HG03139 (cell line): ENCODE results near the gene IRAK1.
"Not testable (repeated sequence)": the region's sequence is repeated elsewhere in the genome, so short reads cannot be mapped to it uniquely, and the experiment has no call there.

ENCODE experiments used
- ATAC-seq: cut with Tn5 transposase; IDR thresholded peaks from one replicate; pipeline ENCODE4 v1.9.1; 2021; ENCODE audit not compliant: unreplicated experiment

Gene IRAK1

GRCh38 chrX:154002215-154002719 lies 17.4 kb downstream of the IRAK1 start:
- ATAC-seq, result no peak

GRCh38 chrX:154000051-154000450 lies 19.7 kb downstream of the IRAK1 start:
- no peak for ATAC-seq

GRCh38 chrX:153999359-154000037 lies 20.2 kb downstream of the IRAK1 start:
- ATAC-seq, result no peak

DNA sequence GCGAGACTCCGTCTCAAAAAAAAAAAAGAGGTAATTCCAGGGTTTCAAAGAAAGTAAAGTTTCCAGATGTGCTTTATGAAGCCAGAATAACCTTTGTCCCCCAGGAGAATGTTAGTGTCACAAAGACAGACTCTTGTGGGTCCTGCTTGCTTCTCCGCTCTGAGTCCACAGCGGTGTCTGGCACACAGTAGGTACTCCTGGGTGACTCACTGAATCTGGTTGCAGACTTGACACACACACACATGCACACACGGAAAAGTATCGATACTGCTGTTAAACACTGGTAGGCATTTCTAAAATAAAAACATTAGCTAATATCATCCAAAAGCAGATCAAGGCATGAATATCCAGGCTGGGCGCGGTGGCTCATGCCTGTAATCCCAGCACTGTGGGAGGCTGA lies 24.2 kb downstream of the IRAK1 start:
- no peak for ATAC-seq

- ATAC-seq, result not testable (repeated sequence)
Observed at GRCh38 chrX:153994398-153994797, 25.3 kb downstream of the IRAK1 start.

- no peak for ATAC-seq
Observed at GRCh38 chrX:153993978-153994377, 25.7 kb downstream of the IRAK1 start.

GRCh38 chrX:153993079-153993478 lies 26.6 kb downstream of the IRAK1 start:
- ATAC-seq, result no peak

DNA sequence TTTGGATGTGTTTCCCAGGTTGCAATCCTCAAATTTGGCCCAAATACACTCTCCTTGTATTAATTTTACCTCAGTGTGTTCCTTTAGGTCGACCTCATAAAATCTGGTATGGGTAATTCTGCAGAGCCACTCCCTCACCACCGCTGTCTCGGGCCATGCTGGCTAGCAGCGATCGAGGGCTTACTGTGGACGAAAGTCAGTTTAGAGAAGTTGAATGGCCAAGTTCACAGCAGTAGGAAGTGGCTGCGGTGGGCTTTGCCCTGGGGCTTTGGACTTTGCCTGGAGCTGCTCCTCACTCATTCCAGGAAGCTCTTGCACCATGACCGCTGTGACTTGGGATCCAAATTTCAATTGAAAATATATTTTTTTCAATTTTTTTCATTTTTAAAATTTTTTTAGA lies 27.5 kb downstream of the IRAK1 start:
- no peak for ATAC-seq

- ATAC-seq, result no peak
Observed at GRCh38 chrX:153991013-153991580, 28.6 kb downstream of the IRAK1 start.

- no peak for ATAC-seq
Observed at GRCh38 chrX:153989973-153990655, 29.6 kb downstream of the IRAK1 start.

DNA sequence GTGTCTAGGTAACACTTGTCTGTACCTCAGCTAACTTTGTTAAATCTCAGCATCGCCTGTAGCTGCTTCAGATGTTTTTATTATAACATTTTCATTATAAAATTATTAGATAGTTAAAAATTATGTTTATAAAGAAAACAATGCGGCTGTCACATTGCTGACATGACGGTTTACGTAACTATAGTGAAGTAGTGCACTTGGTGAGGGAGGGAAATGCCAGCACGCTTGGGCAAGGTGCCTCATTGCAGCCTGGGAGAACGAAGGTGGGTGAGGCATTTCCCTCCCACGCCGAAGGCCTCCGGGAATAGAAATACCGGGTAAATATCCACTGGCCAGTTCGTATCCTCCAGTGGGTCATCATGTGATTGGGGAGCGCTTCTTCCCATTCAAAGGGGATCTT lies 31.2 kb downstream of the IRAK1 start:
- no peak for ATAC-seq

DNA sequence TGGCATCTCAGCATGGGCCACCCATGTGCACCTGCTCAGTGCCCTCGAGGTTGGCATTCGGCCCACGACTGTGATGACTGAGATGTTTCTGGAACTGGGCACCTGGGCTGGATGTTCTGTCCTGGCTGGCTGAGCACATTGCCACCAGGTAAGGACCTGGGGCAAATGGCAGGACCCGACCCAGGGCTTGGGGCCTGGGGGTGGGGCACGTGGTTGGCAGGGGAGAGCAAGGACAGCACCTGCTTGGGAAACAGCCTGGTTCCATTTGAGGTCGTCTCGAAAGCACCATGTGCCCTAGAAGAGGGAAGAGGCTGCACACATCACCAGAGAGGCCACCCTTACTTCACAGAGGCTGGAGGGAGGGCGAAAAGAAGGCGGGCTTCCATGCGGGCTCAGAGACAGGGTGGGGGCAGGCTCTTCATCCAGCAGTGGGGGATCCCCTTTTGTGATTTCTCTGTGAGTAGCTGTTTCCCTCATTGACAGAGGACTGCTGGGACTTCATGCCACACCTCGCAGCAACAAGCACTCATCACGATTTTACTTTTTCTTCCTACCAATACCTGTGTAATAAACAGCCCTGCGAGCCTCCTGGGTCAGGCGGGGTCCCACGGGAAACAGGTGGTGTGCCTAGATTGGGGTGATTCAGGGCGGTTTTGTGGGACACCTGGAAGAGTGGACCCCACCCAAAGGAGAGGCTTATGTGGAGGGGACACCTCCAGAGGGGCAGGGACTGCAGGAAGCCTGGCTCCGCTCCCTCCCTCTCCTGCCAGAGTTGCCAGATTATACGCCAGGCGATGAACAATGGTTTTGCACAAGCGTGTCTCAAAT lies 35.1 kb downstream of the IRAK1 start:
- ATAC-seq, result no peak

DNA sequence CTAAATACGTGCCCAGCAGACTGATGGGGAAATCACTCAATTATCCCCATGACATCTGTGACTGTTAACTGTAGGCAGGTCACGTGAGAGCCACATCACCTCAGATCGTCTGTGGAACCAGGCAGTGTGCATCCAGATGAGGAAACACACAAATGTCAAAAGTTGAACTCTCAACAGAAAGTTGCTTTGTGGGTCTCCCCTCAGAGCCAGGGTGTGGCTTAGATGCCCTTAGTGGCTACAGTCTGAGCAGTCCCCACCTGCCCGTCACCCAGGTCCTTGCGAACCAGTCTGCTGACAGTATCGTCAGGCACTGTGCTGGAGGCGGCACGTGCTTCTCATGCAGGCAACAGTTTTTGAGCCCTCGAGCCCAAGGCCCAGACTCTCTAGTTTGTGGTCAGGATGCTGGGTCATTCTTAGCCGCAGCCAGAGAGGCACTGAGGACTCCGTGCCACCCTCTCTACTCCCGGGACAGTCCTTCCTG lies 36.3 kb downstream of the IRAK1 start:
- no peak for ATAC-seq

- no peak for ATAC-seq
Observed at GRCh38 chrX:153981771-153982533, 37.8 kb downstream of the IRAK1 start.

DNA sequence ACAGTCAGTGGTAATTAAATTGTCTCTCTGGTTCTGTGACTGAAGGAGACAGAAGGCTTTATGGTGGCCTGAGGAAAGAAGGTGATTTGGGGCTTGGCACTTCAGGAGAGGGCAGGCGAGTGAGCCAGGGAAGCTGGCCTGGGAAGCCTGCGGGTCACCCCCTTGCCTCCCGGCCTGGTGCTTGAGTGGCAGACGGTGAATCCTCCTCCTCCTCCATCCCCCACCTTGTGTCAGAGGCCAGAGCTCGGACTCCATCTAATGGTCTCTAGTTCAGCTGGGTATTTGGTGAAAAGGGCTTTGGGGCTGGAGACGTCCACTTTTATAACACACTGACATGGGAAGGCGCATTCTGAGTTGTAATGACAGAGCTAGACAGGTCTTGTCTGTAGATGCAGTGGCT lies 38.5 kb downstream of the IRAK1 start:
- no peak for ATAC-seq

- ATAC-seq, result not testable (repeated sequence)
Observed at GRCh38 chrX:153980394-153980793, 39.3 kb downstream of the IRAK1 start.

- no peak for ATAC-seq
Observed at GRCh38 chrX:153974726-153975286, 44.9 kb downstream of the IRAK1 start.

GRCh38 chrX:153974003-153974725 lies 45.5 kb downstream of the IRAK1 start:
- no peak for ATAC-seq
